Stimulated activated CD8-positive, alpha-beta memory T cell treated with anti-CD3 and anti-CD28 coated beads, Interleukin-15, amount 100 ng/mL, for 48 hours (primary cell): Measurements from ENCODE around the gene NGB.

ENCODE experiments used
- DNase-seq, 2 donors: peaks; one replicate each; pipeline ENCODE4 v3.0.0-alpha.2; 2020; ENCODE audit warnings: low read depth in 2 of 2

NGB gene

DNA sequence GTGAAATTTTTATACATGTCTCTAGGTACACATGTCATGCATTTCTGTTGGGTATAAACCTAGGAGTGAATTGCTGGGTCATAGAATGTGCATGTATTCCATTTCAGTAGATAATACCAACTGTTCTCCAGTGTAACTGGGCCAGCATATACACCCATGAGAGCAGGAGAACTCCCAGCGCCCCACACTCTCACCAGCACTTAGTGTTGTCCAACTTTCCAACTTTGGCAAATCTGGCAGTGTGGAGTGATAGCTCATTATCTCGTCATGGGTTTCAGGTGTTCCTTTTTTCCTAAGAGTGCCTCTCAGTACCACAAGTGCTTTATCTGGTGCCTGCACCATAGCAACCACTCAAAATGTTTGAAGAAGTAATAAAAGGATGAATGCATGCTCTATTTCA is 40.1 kb downstream of the NGB start:
- no peak for DNase-seq

DNA sequence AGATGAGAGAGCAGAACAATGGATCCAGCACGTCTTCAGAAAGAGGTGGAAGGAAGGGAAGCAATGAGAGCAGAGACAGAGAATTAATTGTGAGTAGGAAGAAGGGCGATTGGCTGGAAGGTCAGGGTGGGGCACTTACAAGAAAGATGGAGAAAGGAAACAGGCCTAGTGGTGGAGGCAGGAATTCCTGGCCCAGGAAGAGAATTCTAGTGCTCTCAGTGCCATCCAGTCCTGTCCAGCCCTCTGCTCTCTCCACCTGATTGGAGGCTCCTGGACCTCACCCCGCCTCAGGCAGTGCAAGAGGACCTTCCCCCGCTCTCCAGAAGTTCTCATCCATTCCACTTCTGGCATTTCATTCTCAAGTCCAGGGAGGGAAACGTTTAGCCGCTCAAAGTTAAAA is 43.0 kb downstream of the NGB start:
- no peak for DNase-seq

DNA sequence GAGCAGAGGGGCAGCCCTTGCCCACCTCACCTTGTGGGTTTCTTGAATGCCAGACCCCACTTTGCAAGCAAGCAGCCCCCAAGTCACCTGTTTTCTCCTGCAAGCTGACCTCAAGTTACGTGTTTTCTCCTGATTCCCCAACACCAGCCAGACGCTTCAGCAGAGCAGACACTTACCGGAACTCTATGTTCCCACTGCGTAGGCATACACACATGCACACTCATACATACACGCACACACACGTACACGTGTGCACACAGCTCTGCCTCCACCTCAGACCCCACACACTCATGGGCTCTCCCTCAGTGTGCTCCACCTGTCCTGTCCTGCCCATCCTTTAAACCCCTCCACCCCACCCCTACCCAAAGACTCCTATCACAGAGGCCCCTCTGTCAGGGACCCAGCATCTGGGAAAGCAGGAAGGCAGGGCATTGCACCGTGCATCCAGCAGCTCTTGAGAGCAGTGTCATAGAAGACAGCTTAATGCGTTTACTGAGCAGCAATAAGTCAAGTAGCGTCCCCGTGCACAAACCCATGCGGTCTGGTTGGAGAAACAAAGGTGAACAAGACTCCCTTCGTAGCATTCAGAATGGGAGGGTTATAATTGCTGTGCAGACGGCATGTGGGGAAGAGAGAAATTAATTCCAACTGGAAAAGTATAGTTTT is 45.0 kb downstream of the NGB start:
- DNase-seq = no peak

DNA sequence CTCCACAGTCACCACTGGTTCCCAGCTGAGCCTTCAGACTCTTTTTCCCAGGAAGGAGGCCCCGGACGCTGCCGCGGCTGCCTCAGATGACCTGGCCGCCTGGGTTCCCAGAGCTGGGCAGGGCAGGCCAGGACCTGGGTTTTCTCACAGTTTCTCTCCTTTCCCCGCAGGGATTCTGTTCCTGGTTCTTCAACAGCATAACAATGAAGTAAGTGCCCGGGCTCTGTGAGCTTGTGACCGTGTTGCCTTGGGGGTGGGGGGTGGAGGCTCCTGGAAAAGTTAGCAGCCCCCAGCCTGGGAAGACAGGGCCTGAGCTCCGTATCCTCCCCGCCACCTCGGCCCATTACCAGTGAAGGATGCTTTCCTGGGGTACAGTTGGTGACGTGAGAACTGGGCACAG is 45.8 kb downstream of the NGB start:
- no peak for DNase-seq

DNA sequence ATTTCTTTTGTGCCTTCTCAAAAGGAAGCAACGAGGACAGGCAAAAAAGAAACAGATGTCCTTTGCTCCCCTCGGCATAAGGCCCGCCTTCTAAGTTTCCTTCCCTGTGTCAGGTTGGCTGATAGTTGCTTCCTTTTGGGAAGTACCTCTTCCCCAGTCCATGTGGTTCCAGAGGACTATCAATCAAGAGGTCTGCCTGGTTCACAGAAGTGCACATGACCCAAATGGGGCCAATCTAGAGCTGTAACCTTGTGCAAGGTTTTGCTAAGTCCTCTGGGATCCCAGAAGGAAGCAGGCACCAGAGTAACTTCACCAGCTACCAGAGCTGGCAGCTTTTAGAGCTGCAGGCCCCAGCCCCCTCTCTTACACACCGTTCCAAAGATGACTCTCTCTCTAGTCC is 46.8 kb downstream of the NGB start:
- DNase-seq = no peak

DNA sequence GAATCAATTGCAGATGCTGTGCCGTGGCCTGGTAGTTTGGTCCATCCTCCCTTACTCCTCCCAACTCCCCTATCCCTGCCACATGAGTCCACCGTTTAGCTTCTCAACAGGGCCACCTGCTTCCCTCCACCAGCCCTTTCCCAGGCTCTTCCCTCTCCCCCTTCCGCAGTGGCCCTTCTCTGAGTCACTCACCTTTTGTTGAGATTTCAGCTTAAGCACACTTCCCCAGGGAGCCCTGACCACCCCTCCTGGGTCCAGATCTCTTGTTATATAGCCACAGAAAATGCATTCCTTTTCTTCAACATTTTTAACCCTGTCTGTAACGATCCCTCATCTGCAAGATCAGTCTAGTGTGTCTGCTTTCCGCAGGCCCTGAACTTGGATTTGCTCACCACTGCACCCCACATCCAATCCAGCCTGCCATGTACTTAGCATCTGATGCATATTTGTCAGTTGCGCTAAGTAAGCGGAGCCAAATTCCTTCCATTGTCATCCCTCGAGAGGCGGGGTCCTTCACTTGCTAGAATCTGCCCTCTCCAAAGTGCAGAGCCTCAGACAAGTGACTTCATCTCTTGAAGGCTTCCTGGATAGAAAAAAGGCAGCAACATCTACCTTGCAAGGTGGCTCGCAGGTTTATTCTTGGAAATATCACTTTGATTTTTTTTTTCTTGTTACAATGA is 48.3 kb downstream of the NGB start:
- DNase-seq = no peak

DNA sequence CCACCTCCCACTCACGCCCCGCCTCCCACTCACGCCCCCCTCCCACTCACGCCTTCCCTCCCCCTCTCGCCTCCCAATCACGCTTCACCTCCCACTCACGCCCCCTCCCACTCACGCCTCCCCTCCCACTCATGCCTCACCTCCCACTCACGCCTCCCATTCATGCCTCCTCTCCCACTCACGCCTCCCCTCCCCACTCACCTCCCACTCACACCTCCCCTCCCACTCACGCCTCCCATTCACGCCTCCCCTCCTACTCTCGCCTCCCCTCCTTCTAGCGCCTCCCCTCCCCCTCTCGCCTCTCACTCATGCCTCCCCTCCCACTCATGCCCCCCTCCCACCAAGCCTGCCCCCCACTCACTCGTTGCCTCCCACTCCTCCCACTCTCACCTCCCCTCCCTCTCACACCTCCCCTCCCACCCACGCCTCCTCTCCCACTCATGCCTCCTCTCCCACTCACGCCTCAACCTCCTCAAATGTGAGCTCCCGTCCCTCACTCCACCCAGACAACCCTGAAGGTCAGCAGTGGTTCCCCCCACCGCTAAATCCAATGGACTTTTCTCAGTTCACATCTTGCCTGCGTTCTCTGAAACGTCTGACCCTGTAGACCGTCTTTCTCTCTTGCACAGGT is 49.6 kb downstream of the NGB start:
- no peak for DNase-seq

DNA sequence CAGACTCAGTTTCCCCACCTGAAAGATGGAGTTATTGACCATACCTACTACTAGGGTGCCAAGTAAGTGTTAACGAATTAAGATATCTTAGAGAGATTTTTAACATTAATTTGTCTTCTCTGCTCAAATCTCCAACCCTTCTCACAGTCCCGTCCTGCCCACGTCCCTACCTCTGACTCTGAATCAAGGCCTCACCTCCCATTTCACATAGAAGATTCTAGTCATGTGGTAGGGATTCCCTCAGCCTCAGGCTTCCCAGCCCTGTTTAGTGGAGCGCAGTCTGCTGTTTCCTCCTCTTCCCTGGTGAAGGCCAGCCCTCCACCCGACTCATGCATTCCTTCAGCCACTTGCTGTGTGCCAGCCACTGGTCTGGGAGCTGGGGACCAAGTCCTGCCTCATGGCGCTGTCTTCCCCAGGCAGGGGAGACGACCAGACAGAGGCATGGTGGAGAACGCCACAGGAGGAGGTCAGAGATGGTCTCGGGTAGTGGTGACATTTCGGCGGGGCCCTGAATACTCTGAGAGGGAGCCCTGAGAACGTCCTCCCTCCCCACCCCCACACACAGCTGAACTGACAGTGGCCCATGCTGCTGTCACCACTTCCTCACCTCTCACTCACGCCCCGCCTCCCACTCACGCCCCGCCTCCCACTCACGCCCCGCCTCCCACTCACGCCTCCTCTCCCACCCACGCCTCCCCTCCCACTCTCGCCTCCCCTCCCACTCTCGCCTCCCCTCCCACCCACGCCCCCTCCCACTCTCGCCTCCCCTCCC is 50.6 kb downstream of the NGB start:
- no peak for DNase-seq

DNA sequence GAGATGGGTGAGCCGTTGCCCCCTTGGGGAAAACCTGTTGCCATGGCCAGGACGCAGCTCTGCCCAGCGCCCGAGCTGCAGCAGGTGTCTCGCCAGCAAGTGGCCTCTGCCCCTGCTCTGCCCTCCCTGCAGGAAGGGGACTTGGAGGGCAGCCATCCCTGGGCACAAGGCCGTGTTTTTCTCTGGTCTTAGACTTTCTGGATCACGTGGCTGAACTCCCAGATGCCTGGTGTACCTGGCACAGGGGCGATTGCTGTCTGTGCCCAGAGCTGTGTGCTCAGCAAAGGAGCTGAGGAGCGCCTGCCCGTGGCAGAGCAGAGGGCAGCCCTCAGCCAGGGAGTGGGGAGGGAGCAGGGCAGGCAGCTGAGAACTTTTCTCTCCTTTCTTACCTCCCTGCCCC is 51.4 kb downstream of the NGB start:
- no peak for DNase-seq

DNA sequence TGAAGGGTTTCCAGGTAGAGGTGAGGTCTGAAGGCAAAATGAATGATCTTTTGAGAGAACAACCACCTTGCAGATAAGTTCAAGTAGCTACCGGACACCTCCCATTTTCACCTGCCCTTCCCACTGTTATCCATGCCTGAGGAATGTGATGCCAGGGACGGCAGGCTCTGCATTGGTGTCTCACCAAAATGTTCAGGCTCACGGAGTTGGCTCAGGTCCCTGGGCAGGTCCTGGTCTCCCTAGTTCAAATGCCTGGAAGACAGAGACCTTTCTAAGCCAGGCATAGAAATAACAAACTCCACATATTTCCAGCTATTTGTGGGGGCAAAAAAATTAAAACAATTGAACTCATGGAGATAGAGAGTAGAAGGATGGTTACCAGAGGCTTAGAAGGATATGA is 53.5 kb downstream of the NGB start:
- no peak for DNase-seq
